Stomach smooth muscle (tissue), 2 donors: ENCODE results near the gene RNF7.

Experiments used
- H3K27ac ChIP-seq: one replicate; pipeline ENCODE4 v1.7.0; 2013; ENCODE audit warnings: mild to moderate bottlenecking, low read length, inconsistent platforms
- H3K27me3 ChIP-seq, 2 donors: one replicate each; pipeline ENCODE4 v1.7.0; 2013; ENCODE audit warnings: low read length in 2 of 2; ENCODE audit not compliant: insufficient read depth in 2 of 2, control insufficient read depth in 1 of 2
- H3K36me3 ChIP-seq, 2 donors: one replicate each; pipeline ENCODE4 v1.7.0; 2013; ENCODE audit warnings: low read length in 2 of 2; ENCODE audit not compliant: control insufficient read depth in 2 of 2, insufficient read depth in 2 of 2
- H3K4me1 ChIP-seq: one replicate; pipeline ENCODE4 v1.7.0; 2013; ENCODE audit warnings: low read length; ENCODE audit not compliant: control insufficient read depth, insufficient read depth
- H3K4me3 ChIP-seq, 2 donors: one replicate each; pipeline ENCODE4 v1.7.0; 2013; ENCODE audit warnings: low read length in 2 of 2
- H3K9ac ChIP-seq, 2 donors: one replicate each; pipeline ENCODE4 v1.7.0; 2013; ENCODE audit warnings: low read length in 2 of 2, mild to moderate bottlenecking in 1 of 2
- H3K9me3 ChIP-seq, 2 donors: one replicate each; pipeline ENCODE4 v1.7.0; 2013; ENCODE audit warnings: low read length in 2 of 2; ENCODE audit not compliant: control insufficient read depth in 2 of 2
- donor health status: healthy.
- donor health status: Pancreatic carcinoma.

The RNF7 gene

GRCh38 chr3:141710888-141711616 lies 27.0 kb upstream of the RNF7 start:
- no peaks in the 10 kb centered on the region for H3K36me3 ChIP-seq
- no peaks in the 10 kb centered on the region for H3K27me3 ChIP-seq
- H3K4me1 ChIP-seq: peaks cover 2% of the 10 kb centered on the region
- no peaks in the 10 kb centered on the region for H3K9me3 ChIP-seq
- no peak overlapping the region for H3K27ac ChIP-seq
- H3K4me3 ChIP-seq: no peak overlapping the region
- H3K9ac ChIP-seq: no peak overlapping the region

- Histone ChIP-seq H3K36me3 (no peaks in the 10 kb centered on the region), H3K27ac (no peak overlapping the region), H3K4me1 (no peaks in the 10 kb centered on the region), H3K4me3 (no peak overlapping the region), H3K9me3 (no peaks in the 10 kb centered on the region), H3K27me3 (no peaks in the 10 kb centered on the region), H3K9ac (no peak overlapping the region)
Measured at GRCh38 chr3:141714671-141715070, 23.4 kb upstream of the RNF7 start.

- H3K4me3 ChIP-seq: no peak overlapping the region
- H3K27me3 ChIP-seq: no peaks in the 10 kb centered on the region
- no peak overlapping the region for H3K27ac ChIP-seq
- no peaks in the 10 kb centered on the region for H3K4me1 ChIP-seq
- no peaks in the 10 kb centered on the region for H3K9me3 ChIP-seq
- no peaks in the 10 kb centered on the region for H3K36me3 ChIP-seq
- no peak overlapping the region for H3K9ac ChIP-seq
Measured at GRCh38 chr3:141722081-141722480, 16.0 kb upstream of the RNF7 start.

GRCh38 chr3:141722648-141723047 lies 15.4 kb upstream of the RNF7 start:
- Histone ChIP-seq H3K27me3 (no peaks in the 10 kb centered on the region), H3K4me3 (no peak overlapping the region), H3K9ac (no peak overlapping the region), H3K4me1 (no peaks in the 10 kb centered on the region), H3K27ac (no peak overlapping the region), H3K9me3 (no peaks in the 10 kb centered on the region), H3K36me3 (no peaks in the 10 kb centered on the region)

GRCh38 chr3:141723255-141723654 lies 14.8 kb upstream of the RNF7 start:
- H3K9ac ChIP-seq: no peak overlapping the region
- no peaks in the 10 kb centered on the region for H3K27me3 ChIP-seq
- H3K4me1 ChIP-seq: no peaks in the 10 kb centered on the region
- no peak overlapping the region for H3K27ac ChIP-seq
- H3K9me3 ChIP-seq: no peaks in the 10 kb centered on the region
- no peaks in the 10 kb centered on the region for H3K36me3 ChIP-seq
- H3K4me3 ChIP-seq: no peak overlapping the region

- Histone ChIP-seq H3K9me3 (no peaks in the 10 kb centered on the region), H3K27ac (no peak overlapping the region), H3K4me3 (no peak overlapping the region)
Measured at GRCh38 chr3:141724186-141724585, 13.9 kb upstream of the RNF7 start.

GRCh38 chr3:141725036-141725435 lies 13.1 kb upstream of the RNF7 start:
- Histone ChIP-seq H3K9me3 (no peaks in the 10 kb centered on the region), H3K9ac (no peak overlapping the region), H3K36me3 (no peaks in the 10 kb centered on the region)

More at GRCh38 chr3:141724186-141724585, 13.9 kb upstream of the RNF7 start:
- Histone ChIP-seq H3K27me3 (no peaks in the 10 kb centered on the region), H3K36me3 (no peaks in the 10 kb centered on the region), H3K9ac (no peak overlapping the region), H3K4me1 (no peaks in the 10 kb centered on the region)

GRCh38 chr3:141726483-141726882 lies 11.6 kb upstream of the RNF7 start:
- Histone ChIP-seq H3K27me3 (no peaks in the 10 kb centered on the region), H3K4me3 (no peak overlapping the region), H3K36me3 (no peaks in the 10 kb centered on the region), H3K9me3 (no peaks in the 10 kb centered on the region), H3K9ac (no peak overlapping the region), H3K27ac (no peak overlapping the region), H3K4me1 (no peaks in the 10 kb centered on the region)

More at GRCh38 chr3:141725036-141725435, 13.1 kb upstream of the RNF7 start:
- Histone ChIP-seq H3K4me3 (no peak overlapping the region), H3K27me3 (no peaks in the 10 kb centered on the region), H3K4me1 (no peaks in the 10 kb centered on the region), H3K27ac (no peak overlapping the region)

- no peaks in the 10 kb centered on the region for H3K4me1 ChIP-seq
- no peak overlapping the region for H3K9ac ChIP-seq
- no peak overlapping the region for H3K4me3 ChIP-seq
- H3K27me3 ChIP-seq: no peaks in the 10 kb centered on the region
- H3K27ac ChIP-seq: no peak overlapping the region
- H3K9me3 ChIP-seq: no peaks in the 10 kb centered on the region
- H3K36me3 ChIP-seq: no peaks in the 10 kb centered on the region
Measured at GRCh38 chr3:141728355-141728892, 9.7 kb upstream of the RNF7 start.

GRCh38 chr3:141729240-141729639 lies 8.9 kb upstream of the RNF7 start:
- no peaks in the 10 kb centered on the region for H3K4me1 ChIP-seq
- H3K4me3 ChIP-seq: no peak overlapping the region
- H3K36me3 ChIP-seq: no peaks in the 10 kb centered on the region
- H3K27ac ChIP-seq: no peak overlapping the region
- H3K9me3 ChIP-seq: no peaks in the 10 kb centered on the region
- no peak overlapping the region for H3K9ac ChIP-seq
- no peaks in the 10 kb centered on the region for H3K27me3 ChIP-seq

GRCh38 chr3:141735176-141735575 lies 2.9 kb upstream of the RNF7 start:
- H3K36me3 ChIP-seq: no peaks in the 10 kb centered on the region
- no peak overlapping the region for H3K9ac ChIP-seq
- H3K27me3 ChIP-seq: no peaks in the 10 kb centered on the region
- H3K4me3 ChIP-seq: no peak overlapping the region
- H3K9me3 ChIP-seq: no peaks in the 10 kb centered on the region
- H3K4me1 ChIP-seq: peaks cover 5% of the 10 kb centered on the region
- no peak overlapping the region for H3K27ac ChIP-seq
